ENCODE measurements around the gene SERPINA5. TPM values are rescaled to one million over a fixed set of nuclear protein-coding genes. Genes with fewer than 3 reads are reported as not detected.
"Not testable (repeated sequence)": the region's sequence is repeated elsewhere in the genome, so short reads cannot be mapped to it uniquely, and the experiment has no call there.

The SERPINA5 gene
- total RNA-seq, 1 donor from 2014 or later: 0.50 TPM

- Mint-ChIP-seq H3K4me1 (ENCODE audit: low read depth) (no peaks in the 10 kb centered on the region), H3K27me3 (ENCODE audit: low read depth) (peaks cover 17% of the 10 kb centered on the region), H3K4me3 (ENCODE audit: unreplicated experiment) (no peak overlapping the region), H3K9me3 (ENCODE audit: low read depth) (peaks cover 12% of the 10 kb centered on the region), H3K36me3 (ENCODE audit: low read depth) (no peaks in the 10 kb centered on the region), H3K27ac (ENCODE audit: unreplicated experiment) (no peak overlapping the region)
- TF ChIP-seq, protein P1, sequence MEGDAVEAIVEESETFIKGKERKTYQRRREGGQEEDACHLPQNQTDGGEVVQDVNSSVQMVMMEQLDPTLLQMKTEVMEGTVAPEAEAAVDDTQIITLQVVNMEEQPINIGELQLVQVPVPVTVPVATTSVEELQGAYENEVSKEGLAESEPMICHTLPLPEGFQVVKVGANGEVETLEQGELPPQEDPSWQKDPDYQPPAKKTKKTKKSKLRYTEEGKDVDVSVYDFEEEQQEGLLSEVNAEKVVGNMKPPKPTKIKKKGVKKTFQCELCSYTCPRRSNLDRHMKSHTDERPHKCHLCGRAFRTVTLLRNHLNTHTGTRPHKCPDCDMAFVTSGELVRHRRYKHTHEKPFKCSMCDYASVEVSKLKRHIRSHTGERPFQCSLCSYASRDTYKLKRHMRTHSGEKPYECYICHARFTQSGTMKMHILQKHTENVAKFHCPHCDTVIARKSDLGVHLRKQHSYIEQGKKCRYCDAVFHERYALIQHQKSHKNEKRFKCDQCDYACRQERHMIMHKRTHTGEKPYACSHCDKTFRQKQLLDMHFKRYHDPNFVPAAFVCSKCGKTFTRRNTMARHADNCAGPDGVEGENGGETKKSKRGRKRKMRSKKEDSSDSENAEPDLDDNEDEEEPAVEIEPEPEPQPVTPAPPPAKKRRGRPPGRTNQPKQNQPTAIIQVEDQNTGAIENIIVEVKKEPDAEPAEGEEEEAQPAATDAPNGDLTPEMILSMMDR (IDR thresholded peaks at IDR 0.05): no peak
- no peak for DNase-seq (ENCODE audit: low spot score)
These were observed 50.5 kb downstream of the SERPINA5 start for GRCh38 chr14:94631536-94632304.

DNA sequence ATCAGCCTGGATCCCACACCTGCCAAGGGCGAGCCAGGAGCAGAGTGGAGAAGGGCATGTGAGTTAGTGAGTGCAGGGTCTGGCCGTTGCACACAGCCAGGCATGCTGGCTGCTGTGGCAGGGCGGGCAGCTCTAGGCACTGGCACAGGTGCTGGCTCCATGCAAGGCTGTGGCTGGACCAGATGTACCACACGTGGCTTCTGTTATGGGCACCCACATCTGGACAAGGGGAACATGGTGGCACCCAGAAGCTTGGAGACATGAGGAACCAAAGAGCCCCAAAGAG is 51.0 kb downstream of the SERPINA5 start:
- no peaks in the 10 kb centered on the region for H3K4me1 Mint-ChIP-seq (ENCODE audit: low read depth)
- TF ChIP-seq, protein P1 (IDR thresholded peaks at IDR 0.05): no peak
- DNase-seq (ENCODE audit: low spot score): no peak
- H3K9me3 Mint-ChIP-seq (ENCODE audit: low read depth): peaks cover 12% of the 10 kb centered on the region
- H3K36me3 Mint-ChIP-seq (ENCODE audit: low read depth): no peaks in the 10 kb centered on the region
- H3K4me3 Mint-ChIP-seq (ENCODE audit: unreplicated experiment): no peak overlapping the region
- peaks cover 17% of the 10 kb centered on the region for H3K27me3 Mint-ChIP-seq (ENCODE audit: low read depth)
- H3K27ac Mint-ChIP-seq (ENCODE audit: unreplicated experiment): no peak overlapping the region

DNA sequence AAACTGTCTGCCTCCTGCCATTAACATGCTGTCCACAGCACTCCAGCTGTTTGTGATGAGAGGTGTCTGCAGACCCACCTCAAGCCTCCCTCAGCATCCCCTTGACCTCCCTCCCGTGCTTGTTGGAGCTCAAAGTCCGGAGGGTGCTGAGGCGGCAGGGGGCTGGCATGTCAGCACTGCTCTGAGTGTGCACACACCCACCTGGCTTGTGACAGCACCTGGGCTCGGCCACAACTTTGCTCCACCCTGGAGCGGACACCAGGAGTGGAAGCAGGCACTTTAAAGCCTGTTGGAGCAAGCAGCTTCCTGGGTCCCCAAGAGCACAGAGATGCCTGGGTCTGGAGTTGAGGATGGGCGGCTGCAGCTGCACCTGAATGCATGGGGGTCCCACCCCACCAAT is 51.9 kb downstream of the SERPINA5 start:
- Mint-ChIP-seq H3K9me3 (ENCODE audit: low read depth) (peaks cover 12% of the 10 kb centered on the region), H3K27ac (ENCODE audit: unreplicated experiment) (no peak overlapping the region), H3K4me3 (ENCODE audit: unreplicated experiment) (no peak overlapping the region), H3K4me1 (ENCODE audit: low read depth) (no peaks in the 10 kb centered on the region), H3K36me3 (ENCODE audit: low read depth) (no peaks in the 10 kb centered on the region), H3K27me3 (ENCODE audit: low read depth) (peaks cover 17% of the 10 kb centered on the region)
- TF ChIP-seq, protein P1 (IDR thresholded peaks at IDR 0.05): no peak
- DNase-seq (ENCODE audit: low spot score): no peak

GRCh38 chr14:94635154-94635553 is 53.9 kb downstream of the SERPINA5 start:
- Mint-ChIP-seq H3K27me3 (ENCODE audit: low read depth) (peaks cover 14% of the 10 kb centered on the region), H3K4me1 (ENCODE audit: low read depth) (no peaks in the 10 kb centered on the region), H3K27ac (ENCODE audit: unreplicated experiment) (no peak overlapping the region), H3K36me3 (ENCODE audit: low read depth) (no peaks in the 10 kb centered on the region), H3K9me3 (ENCODE audit: low read depth) (peaks cover 13% of the 10 kb centered on the region), H3K4me3 (ENCODE audit: unreplicated experiment) (no peak overlapping the region)
- DNase-seq (ENCODE audit: low spot score): no peak
- TF ChIP-seq, protein P1 (IDR thresholded peaks at IDR 0.05): no peak

GRCh38 chr14:94636744-94637412 is 55.7 kb downstream of the SERPINA5 start:
- no peak for DNase-seq (ENCODE audit: low spot score)
- peaks cover 11% of the 10 kb centered on the region for H3K27me3 Mint-ChIP-seq (ENCODE audit: low read depth)
- peaks cover 2% of the 10 kb centered on the region for H3K9me3 Mint-ChIP-seq (ENCODE audit: low read depth)
- H3K36me3 Mint-ChIP-seq (ENCODE audit: low read depth): no peaks in the 10 kb centered on the region
- H3K4me1 Mint-ChIP-seq (ENCODE audit: low read depth): no peaks in the 10 kb centered on the region
- H3K4me3 Mint-ChIP-seq (ENCODE audit: unreplicated experiment): no peak overlapping the region
- TF ChIP-seq, protein P1 (IDR thresholded peaks at IDR 0.05): peak; percentile 52
- H3K27ac Mint-ChIP-seq (ENCODE audit: unreplicated experiment): no peak overlapping the region

GRCh38 chr14:94637814-94638213 is 56.6 kb downstream of the SERPINA5 start:
- not testable (repeated sequence) for H3K27me3 Mint-ChIP-seq (ENCODE audit: low read depth); H3K9me3 Mint-ChIP-seq (ENCODE audit: low read depth); H3K4me3 Mint-ChIP-seq (ENCODE audit: unreplicated experiment); H3K4me1 Mint-ChIP-seq (ENCODE audit: low read depth); H3K36me3 Mint-ChIP-seq (ENCODE audit: low read depth); H3K27ac Mint-ChIP-seq (ENCODE audit: unreplicated experiment); DNase-seq (ENCODE audit: low spot score)
